HepG2 (cell line): ENCODE results near the gene UBAP2L. TPM values are rescaled to one million over a fixed set of nuclear protein-coding genes. Genes with fewer than 3 reads are reported as not detected.

Experiments
- AKAP8 ChIP-seq: sonication (generic); formaldehyde crosslinking; IDR thresholded peaks from 2 replicates; pipeline ENCODE4 v1.5.1; 2020; ENCODE audit warnings: mild to moderate bottlenecking, missing genetic modification reagents
- CBX2 ChIP-seq, 2 experiments: fragments of 200-600 bp in 1 of 2; sonication (generic); formaldehyde crosslinking in 1 of 2; IDR thresholded peaks; 2 replicates each; pipeline versions ENCODE4 v1.7.0 to v1.8.1; 2018 to 2022; ENCODE audit warnings: low read depth in 2 of 2, low read length in 1 of 2, mild to moderate bottlenecking in 1 of 2, missing genetic modification reagents in 1 of 2
- EZH2 ChIP-seq: conservative IDR thresholded peaks from 2 replicates; pipeline ENCODE4 v1.6.1; 2012; ENCODE audit warnings: mild to moderate bottlenecking, low read depth, low read length, moderate library complexity
- GTF3A ChIP-seq: sonication (generic); formaldehyde crosslinking; conservative IDR thresholded peaks from 2 replicates; pipeline ENCODE4 v1.4.0; 2020; ENCODE audit warnings: mild to moderate bottlenecking, missing genetic modification reagents
- KDM6A ChIP-seq: IDR thresholded peaks from 2 replicates; pipeline ENCODE4 v1.6.1; 2016; ENCODE audit warnings: low read depth
- MTF1 ChIP-seq: sonication (generic); formaldehyde crosslinking; IDR thresholded peaks from 2 replicates; pipeline ENCODE4 v1.5.0; 2020; ENCODE audit warnings: missing genetic modification reagents
- NFE2L2 ChIP-seq: fragments of 150-350 bp; IDR thresholded peaks from 2 replicates; pipeline ENCODE4 v1.6.1; 2014; ENCODE audit warnings: low read length
- NPAS2 ChIP-seq: sonication (generic); formaldehyde crosslinking; IDR thresholded peaks from 2 replicates; pipeline ENCODE4 v1.8.0; 2022; ENCODE audit warnings: mild to moderate bottlenecking, missing genetic modification reagents, borderline replicate concordance
- RFX5 ChIP-seq: IDR thresholded peaks from 2 replicates; pipeline ENCODE4 v1.6.1; 2011; ENCODE audit warnings: low read depth, low read length, improper control_type of control experiment
- RFXANK ChIP-seq: IDR thresholded peaks from 2 replicates; pipeline ENCODE4 v1.6.1; 2016
- ZEB1 ChIP-seq: IDR thresholded peaks from 2 replicates; pipeline ENCODE4 v1.6.1; 2012; ENCODE audit warnings: mild to moderate bottlenecking, low read depth, inconsistent platforms; ENCODE audit not compliant: insufficient replicate concordance
- ZFP62 ChIP-seq: sonication (generic); formaldehyde crosslinking; IDR thresholded peaks from 2 replicates; pipeline ENCODE4 v1.4.0; 2020; ENCODE audit warnings: missing genetic modification reagents
- ZIK1 ChIP-seq: sonication (generic); formaldehyde crosslinking; IDR thresholded peaks from 2 replicates; pipeline ENCODE4 v1.5.0; 2020; ENCODE audit warnings: mild to moderate bottlenecking, low read depth, missing genetic modification reagents, borderline replicate concordance
- ZNF264 ChIP-seq: sonication (generic); formaldehyde crosslinking; IDR thresholded peaks from 2 replicates; pipeline ENCODE4 v1.4.0; 2020; ENCODE audit warnings: missing genetic modification reagents
- ZSCAN31 ChIP-seq: sonication (generic); formaldehyde crosslinking; IDR thresholded peaks from 2 replicates; pipeline ENCODE4 v1.5.0; 2020; ENCODE audit warnings: low read depth, mild to moderate bottlenecking, missing genetic modification reagents
- polyA plus RNA-seq, 8 experiments: library from polyadenylated mRNA; depleted of rRNA in 3 of 8; stranded (reverse) in 7 of 8; unstranded in 1 of 8; fragments of >200 nt; fragmentation: Illumina TruSeq in 4 of 8; extraction: Trizol in 4 of 8; gene quantifications; 2 replicates each; pipeline versions ENCODE4 v1.2.1 to v1.2.3, GENCODE V29; 2011 to 2016; ENCODE audit warnings: low read depth in 4 of 8, missing spikeins in 1 of 8, mixed read lengths in 1 of 8; ENCODE audit not compliant: insufficient read depth in 1 of 8
- total RNA-seq, 5 experiments: library from RNA; depleted of rRNA; stranded (reverse); fragments of >200 nt; fragmentation: Illumina TruSeq; extraction: Trizol; gene quantifications; 2 replicates each; pipeline ENCODE4 v1.2.3, GENCODE V29; 2016; ENCODE audit warnings: low read depth in 1 of 5
- TF ChIP-seq, protein P1 (sequence below): sonication (generic); formaldehyde crosslinking; IDR thresholded peaks from 2 replicates; pipeline ENCODE4 v1.4.0; 2020; ENCODE audit warnings: missing genetic modification reagents, borderline replicate concordance
- TF ChIP-seq, protein P2 (sequence below): sonication (generic); formaldehyde crosslinking; IDR thresholded peaks from 2 replicates; pipeline ENCODE4 v1.4.0; 2020; ENCODE audit warnings: mild to moderate bottlenecking, missing genetic modification reagents
- TF ChIP-seq, protein P3 (sequence below): sonication (generic); formaldehyde crosslinking; IDR thresholded peaks from 2 replicates; pipeline ENCODE4 v1.8.0; 2022; ENCODE audit warnings: mild to moderate bottlenecking, missing genetic modification reagents, moderate library complexity
- TF ChIP-seq, protein P4 (sequence below), 2 experiments: IDR thresholded peaks; 2 replicates each; pipeline ENCODE4 v1.6.1; 2011 to 2012; ENCODE audit warnings: low read length in 2 of 2, borderline replicate concordance in 1 of 2, low read depth in 1 of 2, mild to moderate bottlenecking in 1 of 2, moderate library complexity in 1 of 2
- TF ChIP-seq, protein P5 (sequence below): sonication (generic); formaldehyde crosslinking; IDR thresholded peaks from 2 replicates; pipeline ENCODE4 v1.4.0; 2020; ENCODE audit warnings: missing genetic modification reagents

The UBAP2L gene
- total and polyA plus RNA-seq, 2 of the 13 experiments (the other 11 are each of a cell fraction or from before 2014, with no cell fraction given): 74.2 to 159 TPM

DNA sequence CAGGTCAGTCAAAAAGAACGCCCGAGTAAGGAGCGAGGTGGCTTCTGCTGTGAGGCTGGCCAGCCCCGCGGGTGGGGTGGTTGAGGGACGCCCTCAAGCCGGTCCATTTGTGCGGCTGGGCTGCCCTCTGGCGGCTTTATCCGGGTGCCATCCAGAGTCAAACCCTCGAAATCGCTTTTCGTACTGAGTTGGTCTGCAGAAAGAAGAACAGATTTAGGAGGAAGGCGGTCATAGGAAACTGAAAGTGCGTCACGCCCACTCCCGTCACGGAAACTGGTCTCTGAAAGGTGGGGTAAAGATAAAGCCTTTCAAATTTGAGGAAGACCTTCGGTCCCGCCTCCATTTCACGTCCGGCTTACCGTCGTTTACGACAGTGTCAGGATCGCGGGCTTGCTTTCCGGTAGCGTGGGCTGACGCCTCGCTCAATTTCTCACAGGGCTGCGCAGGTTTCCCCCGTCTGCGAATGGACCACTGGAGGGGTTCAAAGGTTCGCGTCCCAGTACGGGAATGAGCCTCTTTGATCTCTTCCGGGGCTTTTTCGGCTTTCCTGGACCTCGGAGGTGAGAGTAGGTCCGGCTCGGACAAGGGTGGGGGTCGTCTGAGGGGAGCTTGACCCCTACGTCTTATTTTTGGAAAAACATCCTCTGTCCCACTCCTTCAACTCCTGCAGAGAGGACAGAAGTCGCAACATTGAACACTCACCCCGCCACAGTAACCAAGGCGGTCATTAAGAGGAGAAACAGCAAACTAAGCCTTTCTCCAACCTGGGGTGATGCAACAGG is 51.7 kb downstream of the UBAP2L start, which contains the start of gene HAX1 (continued):
- TF ChIP-seq, protein P1, sequence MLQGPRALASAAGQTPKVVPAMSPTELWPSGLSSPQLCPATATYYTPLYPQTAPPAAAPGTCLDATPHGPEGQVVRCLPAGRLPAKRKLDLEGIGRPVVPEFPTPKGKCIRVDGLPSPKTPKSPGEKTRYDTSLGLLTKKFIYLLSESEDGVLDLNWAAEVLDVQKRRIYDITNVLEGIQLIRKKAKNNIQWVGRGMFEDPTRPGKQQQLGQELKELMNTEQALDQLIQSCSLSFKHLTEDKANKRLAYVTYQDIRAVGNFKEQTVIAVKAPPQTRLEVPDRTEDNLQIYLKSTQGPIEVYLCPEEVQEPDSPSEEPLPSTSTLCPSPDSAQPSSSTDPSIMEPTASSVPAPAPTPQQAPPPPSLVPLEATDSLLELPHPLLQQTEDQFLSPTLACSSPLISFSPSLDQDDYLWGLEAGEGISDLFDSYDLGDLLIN (CRISPR knock-in tag): no peak
- TF ChIP-seq GTF3A (CRISPR knock-in tag) (no peak), ZNF264 (CRISPR knock-in tag) (no peak), EZH2 (no peak), NPAS2 (CRISPR knock-in tag) (no peak), KDM6A (CRISPR knock-in tag) (no peak), CBX2 (IDR thresholded peaks at IDR 0.05; ENCODE audit: low read depth, low read length) (no peak), CBX2 (CRISPR knock-in tag; IDR thresholded peaks at IDR 0.05; ENCODE audit: low read depth) (no peak), AKAP8 (0 out of 2 replicates have a peak, but pooled peaks have one; percentile 60), ZFP62 (CRISPR knock-in tag) (no peak), RFXANK (CRISPR knock-in tag) (no peak), NFE2L2 (no peak), ZEB1 (no peak), RFX5 (no peak), ZIK1 (no peak), MTF1 (CRISPR knock-in tag) (no peak), ZSCAN31 (CRISPR knock-in tag) (peak; percentile 84)
- TF ChIP-seq, protein P2, sequence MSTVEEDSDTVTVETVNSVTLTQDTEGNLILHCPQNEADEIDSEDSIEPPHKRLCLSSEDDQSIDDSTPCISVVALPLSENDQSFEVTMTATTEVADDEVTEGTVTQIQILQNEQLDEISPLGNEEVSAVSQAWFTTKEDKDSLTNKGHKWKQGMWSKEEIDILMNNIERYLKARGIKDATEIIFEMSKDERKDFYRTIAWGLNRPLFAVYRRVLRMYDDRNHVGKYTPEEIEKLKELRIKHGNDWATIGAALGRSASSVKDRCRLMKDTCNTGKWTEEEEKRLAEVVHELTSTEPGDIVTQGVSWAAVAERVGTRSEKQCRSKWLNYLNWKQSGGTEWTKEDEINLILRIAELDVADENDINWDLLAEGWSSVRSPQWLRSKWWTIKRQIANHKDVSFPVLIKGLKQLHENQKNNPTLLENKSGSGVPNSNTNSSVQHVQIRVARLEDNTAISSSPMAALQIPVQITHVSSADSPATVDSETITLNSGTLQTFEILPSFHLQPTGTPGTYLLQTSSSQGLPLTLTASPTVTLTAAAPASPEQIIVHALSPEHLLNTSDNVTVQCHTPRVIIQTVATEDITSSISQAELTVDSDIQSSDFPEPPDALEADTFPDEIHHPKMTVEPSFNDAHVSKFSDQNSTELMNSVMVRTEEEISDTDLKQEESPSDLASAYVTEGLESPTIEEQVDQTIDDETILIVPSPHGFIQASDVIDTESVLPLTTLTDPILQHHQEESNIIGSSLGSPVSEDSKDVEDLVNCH (CRISPR knock-in tag): no peak
- TF ChIP-seq, protein P3, sequence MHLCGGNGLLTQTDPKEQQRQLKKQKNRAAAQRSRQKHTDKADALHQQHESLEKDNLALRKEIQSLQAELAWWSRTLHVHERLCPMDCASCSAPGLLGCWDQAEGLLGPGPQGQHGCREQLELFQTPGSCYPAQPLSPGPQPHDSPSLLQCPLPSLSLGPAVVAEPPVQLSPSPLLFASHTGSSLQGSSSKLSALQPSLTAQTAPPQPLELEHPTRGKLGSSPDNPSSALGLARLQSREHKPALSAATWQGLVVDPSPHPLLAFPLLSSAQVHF (CRISPR knock-in tag): no peak
- TF ChIP-seq, protein P4, sequence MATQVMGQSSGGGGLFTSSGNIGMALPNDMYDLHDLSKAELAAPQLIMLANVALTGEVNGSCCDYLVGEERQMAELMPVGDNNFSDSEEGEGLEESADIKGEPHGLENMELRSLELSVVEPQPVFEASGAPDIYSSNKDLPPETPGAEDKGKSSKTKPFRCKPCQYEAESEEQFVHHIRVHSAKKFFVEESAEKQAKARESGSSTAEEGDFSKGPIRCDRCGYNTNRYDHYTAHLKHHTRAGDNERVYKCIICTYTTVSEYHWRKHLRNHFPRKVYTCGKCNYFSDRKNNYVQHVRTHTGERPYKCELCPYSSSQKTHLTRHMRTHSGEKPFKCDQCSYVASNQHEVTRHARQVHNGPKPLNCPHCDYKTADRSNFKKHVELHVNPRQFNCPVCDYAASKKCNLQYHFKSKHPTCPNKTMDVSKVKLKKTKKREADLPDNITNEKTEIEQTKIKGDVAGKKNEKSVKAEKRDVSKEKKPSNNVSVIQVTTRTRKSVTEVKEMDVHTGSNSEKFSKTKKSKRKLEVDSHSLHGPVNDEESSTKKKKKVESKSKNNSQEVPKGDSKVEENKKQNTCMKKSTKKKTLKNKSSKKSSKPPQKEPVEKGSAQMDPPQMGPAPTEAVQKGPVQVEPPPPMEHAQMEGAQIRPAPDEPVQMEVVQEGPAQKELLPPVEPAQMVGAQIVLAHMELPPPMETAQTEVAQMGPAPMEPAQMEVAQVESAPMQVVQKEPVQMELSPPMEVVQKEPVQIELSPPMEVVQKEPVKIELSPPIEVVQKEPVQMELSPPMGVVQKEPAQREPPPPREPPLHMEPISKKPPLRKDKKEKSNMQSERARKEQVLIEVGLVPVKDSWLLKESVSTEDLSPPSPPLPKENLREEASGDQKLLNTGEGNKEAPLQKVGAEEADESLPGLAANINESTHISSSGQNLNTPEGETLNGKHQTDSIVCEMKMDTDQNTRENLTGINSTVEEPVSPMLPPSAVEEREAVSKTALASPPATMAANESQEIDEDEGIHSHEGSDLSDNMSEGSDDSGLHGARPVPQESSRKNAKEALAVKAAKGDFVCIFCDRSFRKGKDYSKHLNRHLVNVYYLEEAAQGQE (IDR thresholded peaks at IDR 0.05; ENCODE audit: borderline replicate concordance in 1 of 2, low read depth in 1 of 2, low read length in 2 of 2): 0 out of 4 replicates have a peak, but pooled peaks of 1 of the 2 experiments have one; percentile 10
- TF ChIP-seq, protein P5, sequence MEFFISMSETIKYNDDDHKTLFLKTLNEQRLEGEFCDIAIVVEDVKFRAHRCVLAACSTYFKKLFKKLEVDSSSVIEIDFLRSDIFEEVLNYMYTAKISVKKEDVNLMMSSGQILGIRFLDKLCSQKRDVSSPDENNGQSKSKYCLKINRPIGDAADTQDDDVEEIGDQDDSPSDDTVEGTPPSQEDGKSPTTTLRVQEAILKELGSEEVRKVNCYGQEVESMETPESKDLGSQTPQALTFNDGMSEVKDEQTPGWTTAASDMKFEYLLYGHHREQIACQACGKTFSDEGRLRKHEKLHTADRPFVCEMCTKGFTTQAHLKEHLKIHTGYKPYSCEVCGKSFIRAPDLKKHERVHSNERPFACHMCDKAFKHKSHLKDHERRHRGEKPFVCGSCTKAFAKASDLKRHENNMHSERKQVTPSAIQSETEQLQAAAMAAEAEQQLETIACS (CRISPR knock-in tag): no peak
